ENCODE results near the gene NUMB. TPM values are rescaled to one million over a fixed set of nuclear protein-coding genes. Genes with fewer than 3 reads are reported as not detected.

The NUMB gene
- total RNA-seq, 2 experiments from 2014 or later = 18.6 to 87.8 TPM

- ChIA-PET POLR2A (no interaction called here), CTCF (ENCODE audit: unreplicated experiment) (no interaction called here)
- no peak overlapping the region for H2AFZ ChIP-seq (ENCODE audit: low read length)
- H3K36me3 ChIP-seq (ENCODE audit: insufficient read depth, low read length) = no peaks in the 10 kb centered on the region
- no peaks in the 10 kb centered on the region for H4K20me1 ChIP-seq (ENCODE audit: insufficient read depth, low read length)
- peaks cover 63% of the 10 kb centered on the region for H3K4me1 ChIP-seq (ENCODE audit: insufficient read depth, low read length, poor library complexity, severe bottlenecking)
- no peaks in the 10 kb centered on the region for H3K9me2 ChIP-seq (ENCODE audit: insufficient read depth, low read length)
- no peak for TF ChIP-seq EZH2phosphoT487 (IDR thresholded peaks at IDR 0.05; ENCODE audit: borderline replicate concordance, low read depth, low read length)
- TF ChIP-seq, protein P1, sequence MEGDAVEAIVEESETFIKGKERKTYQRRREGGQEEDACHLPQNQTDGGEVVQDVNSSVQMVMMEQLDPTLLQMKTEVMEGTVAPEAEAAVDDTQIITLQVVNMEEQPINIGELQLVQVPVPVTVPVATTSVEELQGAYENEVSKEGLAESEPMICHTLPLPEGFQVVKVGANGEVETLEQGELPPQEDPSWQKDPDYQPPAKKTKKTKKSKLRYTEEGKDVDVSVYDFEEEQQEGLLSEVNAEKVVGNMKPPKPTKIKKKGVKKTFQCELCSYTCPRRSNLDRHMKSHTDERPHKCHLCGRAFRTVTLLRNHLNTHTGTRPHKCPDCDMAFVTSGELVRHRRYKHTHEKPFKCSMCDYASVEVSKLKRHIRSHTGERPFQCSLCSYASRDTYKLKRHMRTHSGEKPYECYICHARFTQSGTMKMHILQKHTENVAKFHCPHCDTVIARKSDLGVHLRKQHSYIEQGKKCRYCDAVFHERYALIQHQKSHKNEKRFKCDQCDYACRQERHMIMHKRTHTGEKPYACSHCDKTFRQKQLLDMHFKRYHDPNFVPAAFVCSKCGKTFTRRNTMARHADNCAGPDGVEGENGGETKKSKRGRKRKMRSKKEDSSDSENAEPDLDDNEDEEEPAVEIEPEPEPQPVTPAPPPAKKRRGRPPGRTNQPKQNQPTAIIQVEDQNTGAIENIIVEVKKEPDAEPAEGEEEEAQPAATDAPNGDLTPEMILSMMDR (conservative IDR thresholded peaks at IDR 0.05; ENCODE audit: low read length) = no peak
- no peak overlapping the region for H3K27ac ChIP-seq (ENCODE audit: low read depth, low read length, poor library complexity, severe bottlenecking)
- no peak overlapping the region; the same call in 1 of the 2 replicates for H3K4me2 ChIP-seq (ENCODE audit: low read length)
- H3K9me3 ChIP-seq (ENCODE audit: low read length) = no peaks in the 10 kb centered on the region
- intact Hi-C loops (cut with micrococcal nuclease; ENCODE audit: unreplicated experiment) = no loop called here
- H3K4me3 ChIP-seq (ENCODE audit: low read depth, low read length, poor library complexity, severe bottlenecking) = no peak overlapping the region
- no peaks in the 10 kb centered on the region for H3K79me2 ChIP-seq (ENCODE audit: insufficient read depth, low read depth, low read length)
- no peak for DNase-seq (ENCODE audit: low spot score)
- BruUV-seq (replicated peaks) = no TSS peak
Observed at GRCh38 chr14:73243748-73244147, 214.6 kb downstream of the NUMB start.

- intact Hi-C loops (cut with micrococcal nuclease; ENCODE audit: unreplicated experiment) = no loop called here
- no peak overlapping the region; the same call in 1 of the 2 replicates for H3K4me2 ChIP-seq (ENCODE audit: low read length)
- no peaks in the 10 kb centered on the region for H3K9me3 ChIP-seq (ENCODE audit: low read length)
- peaks cover 59% of the 10 kb centered on the region for H3K4me1 ChIP-seq (ENCODE audit: insufficient read depth, low read length, poor library complexity, severe bottlenecking)
- no peaks in the 10 kb centered on the region for H4K20me1 ChIP-seq (ENCODE audit: insufficient read depth, low read length)
- CTCF ChIA-PET (ENCODE audit: unreplicated experiment) = no interaction called here
- BruUV-seq (replicated peaks) = no TSS peak
- no peak for DNase-seq (ENCODE audit: low spot score)
- no peak overlapping the region for H2AFZ ChIP-seq (ENCODE audit: low read length)
- H3K79me2 ChIP-seq (ENCODE audit: insufficient read depth, low read depth, low read length) = no peaks in the 10 kb centered on the region
- POLR2A ChIA-PET = no interaction called here
- no peak overlapping the region for H3K27ac ChIP-seq (ENCODE audit: low read depth, low read length, poor library complexity, severe bottlenecking)
- H3K9me2 ChIP-seq (ENCODE audit: insufficient read depth, low read length) = no peaks in the 10 kb centered on the region
- no peak overlapping the region for H3K4me3 ChIP-seq (ENCODE audit: low read depth, low read length, poor library complexity, severe bottlenecking)
- TF ChIP-seq, protein P1 (conservative IDR thresholded peaks at IDR 0.05; ENCODE audit: low read length) = no peak
- no peak for TF ChIP-seq EZH2phosphoT487 (IDR thresholded peaks at IDR 0.05; ENCODE audit: borderline replicate concordance, low read depth, low read length)
- H3K36me3 ChIP-seq (ENCODE audit: insufficient read depth, low read length) = no peaks in the 10 kb centered on the region
Observed at GRCh38 chr14:73243341-73243740, 215.0 kb downstream of the NUMB start.

GRCh38 chr14:73242357-73242901 lies 215.9 kb downstream of the NUMB start:
- H3K36me3 ChIP-seq (ENCODE audit: insufficient read depth, low read length) = no peaks in the 10 kb centered on the region
- H4K20me1 ChIP-seq (ENCODE audit: insufficient read depth, low read length) = no peaks in the 10 kb centered on the region
- no peaks in the 10 kb centered on the region for H3K9me3 ChIP-seq (ENCODE audit: low read length)
- no peak overlapping the region for H3K4me3 ChIP-seq (ENCODE audit: low read depth, low read length, poor library complexity, severe bottlenecking)
- intact Hi-C loops (cut with micrococcal nuclease; ENCODE audit: unreplicated experiment) = no loop called here
- H3K27ac ChIP-seq (ENCODE audit: low read depth, low read length, poor library complexity, severe bottlenecking) = no peak overlapping the region
- peaks cover 50% of the 10 kb centered on the region for H3K4me1 ChIP-seq (ENCODE audit: insufficient read depth, low read length, poor library complexity, severe bottlenecking)
- no peaks in the 10 kb centered on the region for H3K79me2 ChIP-seq (ENCODE audit: insufficient read depth, low read depth, low read length)
- ChIA-PET CTCF (ENCODE audit: unreplicated experiment) (no interaction called here), POLR2A (no interaction called here)
- TF ChIP-seq, protein P1 (conservative IDR thresholded peaks at IDR 0.05; ENCODE audit: low read length) = no peak
- TF ChIP-seq EZH2phosphoT487 (IDR thresholded peaks at IDR 0.05; ENCODE audit: borderline replicate concordance, low read depth, low read length) = no peak
- H3K4me2 ChIP-seq (ENCODE audit: low read length) = peak overlapping the region; percentile 25
- no peaks in the 10 kb centered on the region for H3K9me2 ChIP-seq (ENCODE audit: insufficient read depth, low read length)
- no TSS peak for BruUV-seq (replicated peaks)
- DNase-seq (ENCODE audit: low spot score) = no peak
- peak overlapping the region; percentile 12; the same call in 1 of the 2 replicates for H2AFZ ChIP-seq (ENCODE audit: low read length)
